Adipose tissue (tissue), 3 donors: Measurements from ENCODE around the gene CALD1. TPM values are rescaled to one million over a fixed set of nuclear protein-coding genes. Genes with fewer than 3 reads are reported as not detected.
A peak's percentile ranks its signal among the peaks of the same experiment; 100 is the strongest.

Experiments used
- H3K27ac ChIP-seq: one replicate; pipeline ENCODE4 v1.5.1; 2013; ENCODE audit warnings: low read depth, low read length
- WGBS, 3 donors: extraction: QIAGEN DNeasy Blood & Tissue Kit; methylation state at CpG; one replicate each; pipeline ENCODE4 v1.1.7; 2013; 5-methylcytosine and 5-hydroxymethylcytosine counted together
- polyA plus RNA-seq, 3 donors: library from polyadenylated mRNA; stranded (reverse); fragments of 200-250 nt; gene quantifications; one replicate each; pipeline ENCODE4 v1.2.3, GENCODE V29; 2013
- donor health status: healthy with polysubstance abuse.
- donor health status: Bipolar disorder and iron deficiency.
- donor health status: healthy.

CALD1 gene
- polyA plus RNA-seq, 3 donors: 18.7 to 259 (median 86.3) TPM

DNA sequence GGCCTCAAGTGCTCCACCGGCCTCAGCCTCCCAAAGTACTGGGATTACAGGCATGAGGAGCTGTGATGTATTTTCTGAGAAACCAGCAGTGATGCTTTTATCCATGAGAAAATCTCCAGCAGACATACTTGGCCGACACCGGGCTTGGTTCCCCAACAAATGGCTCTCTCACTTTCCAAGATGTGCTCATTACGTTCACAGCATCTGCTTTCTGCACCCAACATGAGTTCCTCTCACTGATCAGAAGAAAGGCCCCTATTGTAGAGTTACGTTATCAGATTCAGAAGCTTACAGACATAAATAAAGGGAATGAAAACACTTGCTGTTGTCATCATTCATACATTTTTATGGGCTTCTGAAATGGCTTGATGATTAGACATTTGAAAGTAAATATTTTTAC, 95.0 kb downstream of the CALD1 start:
- WGBS, 3 donors: 66 to 93% (median 92%) methylated on average over 5 of the region's 5 CpGs
- no peak overlapping the region for H3K27ac ChIP-seq

- no peak overlapping the region for H3K27ac ChIP-seq
These were observed 96.4 kb downstream of the CALD1 start for GRCh38 chr7:134875867-134876266.

DNA sequence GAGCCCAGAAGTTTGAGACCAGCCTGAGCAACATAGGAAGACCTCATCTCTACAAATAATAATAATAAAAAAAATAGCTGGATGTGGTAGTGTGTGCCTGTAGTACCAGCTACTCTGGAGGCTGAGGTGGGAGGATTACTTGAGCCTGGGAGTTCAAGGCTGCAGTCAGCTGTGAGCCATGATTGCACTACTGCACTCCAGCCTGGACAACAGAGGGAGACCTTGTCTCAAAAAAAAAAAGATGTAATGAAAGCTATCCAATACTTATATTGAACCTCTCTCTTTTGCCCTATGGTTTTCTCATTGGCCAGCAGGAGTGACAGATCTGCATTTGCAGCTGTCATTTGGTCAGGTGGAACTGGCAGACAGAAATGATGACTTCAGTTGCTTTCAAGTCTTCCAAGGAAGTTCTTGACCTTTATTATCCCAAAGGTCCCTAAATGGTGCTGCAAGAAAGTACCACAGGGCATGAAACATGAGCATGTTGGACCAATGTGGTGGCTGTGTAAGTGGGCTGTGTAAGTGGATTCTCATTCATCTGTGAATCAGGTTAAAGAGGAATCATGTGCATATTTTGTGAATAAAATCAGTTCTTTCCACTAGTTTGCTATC, 99.4 kb downstream of the CALD1 start:
- no peak overlapping the region for H3K27ac ChIP-seq

More at GRCh38 chr7:134875867-134876266, 96.4 kb downstream of the CALD1 start:
- 65 to 80% (median 70%) methylated on average over 5 of the region's 5 CpGs for WGBS, 3 donors

DNA sequence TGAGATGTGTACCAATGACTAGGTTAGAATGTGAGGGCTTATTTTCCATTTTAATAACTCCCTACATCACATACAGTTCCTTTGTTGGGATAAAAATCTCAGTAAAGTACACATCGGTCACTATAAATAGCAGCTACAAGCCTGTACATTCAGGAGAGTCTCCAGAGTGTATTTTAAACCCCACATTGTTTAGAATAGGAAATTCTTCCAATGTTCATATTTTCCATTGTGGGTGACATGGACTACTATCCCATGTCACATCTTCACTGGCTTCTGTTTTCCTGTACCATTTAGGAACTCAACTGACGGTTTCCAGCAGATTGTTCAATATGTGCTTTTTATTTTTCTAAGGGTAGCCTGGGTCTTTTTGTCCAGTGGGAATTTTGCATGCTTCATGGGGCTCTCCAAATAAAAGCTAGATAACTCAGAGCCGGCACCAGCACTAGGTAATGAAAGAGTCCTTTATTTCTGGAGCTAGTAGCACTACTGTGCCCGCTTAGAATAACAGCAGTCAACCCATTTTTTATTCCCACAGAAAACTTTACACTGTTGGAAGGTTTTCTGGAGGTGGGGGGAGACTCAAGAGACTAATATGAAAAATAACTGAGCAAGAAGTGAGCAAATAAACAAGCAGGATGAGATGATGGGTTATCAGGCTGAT, 100.5 kb downstream of the CALD1 start:
- H3K27ac ChIP-seq: no peak overlapping the region
- WGBS, 3 donors: 45 to 86% (median 80%) methylated on average over 4 of the region's 4 CpGs

- H3K27ac ChIP-seq: no peak overlapping the region
- WGBS, 3 donors: 68 to 73% (median 71%) methylated on average over 1 of the region's 1 CpG
These were observed 103.0 kb downstream of the CALD1 start for GRCh38 chr7:134882481-134882880.

DNA sequence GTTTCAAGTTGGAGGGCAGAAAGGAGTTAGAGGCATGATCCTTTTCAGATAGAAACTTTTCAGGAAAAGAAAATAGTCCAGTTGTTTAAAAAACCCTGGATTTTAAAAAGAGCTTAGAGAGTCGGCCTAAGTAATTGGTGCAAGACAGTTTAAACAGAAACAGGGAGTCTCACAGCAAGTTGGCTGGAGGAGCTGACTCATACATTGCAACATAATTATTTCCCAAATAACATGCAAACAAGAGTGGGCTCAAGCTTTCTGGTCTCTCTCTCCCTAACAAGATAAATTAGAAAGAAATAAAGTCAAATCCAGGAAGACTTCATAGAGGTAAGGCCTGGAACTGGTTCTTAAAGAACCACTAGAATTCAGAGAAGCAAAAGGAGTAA, 106.5 kb downstream of the CALD1 start:
- WGBS, 3 donors: 22 to 66% (median 37%) methylated on average over 1 of the region's 1 CpG

GRCh38 chr7:134886353-134887057, 107.1 kb downstream of the CALD1 start:
- H3K27ac ChIP-seq: no peak overlapping the region
- 27 to 36% (median 30%) methylated on average over 8 of the region's 8 CpGs for WGBS, 3 donors

More for the DNA sequence above, 106.5 kb downstream of the CALD1 start:
- H3K27ac ChIP-seq: no peak overlapping the region

GRCh38 chr7:134887523-134887922, 108.1 kb downstream of the CALD1 start:
- no peak overlapping the region for H3K27ac ChIP-seq
- 96 to 97% (median 96%) methylated on average over 8 of the region's 8 CpGs for WGBS, 3 donors

GRCh38 chr7:134888141-134888740, 108.8 kb downstream of the CALD1 start:
- WGBS, 3 donors: 57 to 80% (median 65%) methylated on average over 3 of the region's 3 CpGs
- no peak overlapping the region for H3K27ac ChIP-seq

- 69 to 75% (median 72%) methylated on average over 10 of the region's 10 CpGs for WGBS, 3 donors
- H3K27ac ChIP-seq: no peak overlapping the region
These were observed 111.1 kb downstream of the CALD1 start for GRCh38 chr7:134890246-134891240.

DNA sequence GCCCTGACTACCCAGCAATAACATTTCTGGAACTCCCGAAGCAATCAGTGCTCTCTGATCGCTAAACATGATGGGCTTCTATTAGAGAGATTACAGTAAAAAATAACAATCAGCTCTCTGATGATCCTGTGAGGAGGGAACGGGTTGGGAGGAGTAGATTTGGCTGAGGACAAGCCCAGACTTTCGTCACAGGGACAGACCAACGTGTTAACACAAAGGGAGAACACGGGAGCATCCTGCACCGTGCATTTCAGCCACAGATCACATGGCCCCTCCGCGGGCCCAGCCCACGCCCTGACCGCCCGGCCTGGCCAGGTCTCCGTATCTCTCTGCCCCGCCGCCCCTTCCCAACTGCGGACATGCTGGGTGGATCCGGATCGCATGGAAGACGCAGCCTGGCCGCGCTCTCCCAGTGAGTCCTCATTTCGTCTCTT, 111.8 kb downstream of the CALD1 start:
- no peak overlapping the region for H3K27ac ChIP-seq
- WGBS, 3 donors: 3 to 17% (median 13%) methylated on average over 22 of the region's 22 CpGs

- H3K27ac ChIP-seq: no peak overlapping the region
- WGBS, 3 donors: 35 to 45% (median 42%) methylated on average over 13 to 14 of the region's 14 CpGs
These were observed 112.6 kb downstream of the CALD1 start for GRCh38 chr7:134891696-134892678.

DNA sequence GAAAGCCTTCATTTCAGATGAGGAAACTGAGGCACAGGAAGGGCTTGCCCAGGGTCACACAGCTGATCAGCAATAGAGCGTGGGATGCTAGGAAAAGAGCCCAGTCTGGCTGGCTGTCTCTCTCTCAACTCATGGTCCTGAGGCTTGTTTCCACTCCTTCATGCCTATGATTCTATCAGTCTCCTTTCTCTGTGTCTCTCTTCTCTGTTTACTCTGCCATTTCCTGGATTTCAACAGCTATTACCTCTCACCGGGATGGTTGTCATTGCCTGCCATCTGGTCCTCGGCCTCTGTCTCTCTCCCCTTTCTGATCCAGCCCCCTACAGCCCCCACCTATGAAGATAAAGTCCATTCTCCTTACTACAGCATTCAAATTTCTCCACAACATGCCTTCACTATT, 113.5 kb downstream of the CALD1 start:
- 46 to 51% (median 47%) methylated on average over 3 of the region's 3 CpGs for WGBS, 3 donors
- peak overlapping the region; percentile 57 for H3K27ac ChIP-seq

DNA sequence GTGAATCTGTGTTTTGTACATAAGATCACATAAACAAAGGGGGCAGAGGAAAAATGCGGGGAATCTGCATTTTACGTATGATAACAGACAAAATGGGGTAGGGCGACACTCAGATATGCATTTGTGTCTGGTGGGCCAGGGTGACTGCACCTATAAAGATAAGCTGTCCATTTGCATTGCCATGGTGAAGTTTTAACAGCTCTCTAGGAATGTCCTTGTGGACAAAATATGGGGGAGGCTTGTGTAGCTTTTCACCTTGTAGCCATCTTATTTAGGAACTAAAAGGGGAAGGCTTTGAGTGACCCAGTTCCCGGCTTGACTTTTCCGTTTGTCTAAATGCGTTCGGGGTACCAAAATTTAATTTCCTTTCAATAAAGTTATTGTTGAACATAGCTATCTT, 114.5 kb downstream of the CALD1 start:
- 84 to 95% (median 90%) methylated on average over 7 of the region's 7 CpGs for WGBS, 3 donors
- no peak overlapping the region for H3K27ac ChIP-seq

- no peak overlapping the region for H3K27ac ChIP-seq
- WGBS, 3 donors: 88 to 91% (median 88%) methylated on average over 1 of the region's 1 CpG
These were observed 115.5 kb downstream of the CALD1 start for GRCh38 chr7:134894928-134895327.

GRCh38 chr7:134896073-134896472, 116.6 kb downstream of the CALD1 start:
- WGBS, 3 donors: 92 to 98% (median 94%) methylated on average over 4 of the region's 4 CpGs
- no peak overlapping the region for H3K27ac ChIP-seq

- H3K27ac ChIP-seq: no peak overlapping the region
- WGBS, 3 donors: 93 to 95% (median 94%) methylated on average over 7 of the region's 7 CpGs
These were observed 118.5 kb downstream of the CALD1 start for GRCh38 chr7:134897936-134898335.
